ENCODE data around the gene SDR42E2. TPM values are rescaled to one million over a fixed set of nuclear protein-coding genes. Genes with fewer than 3 reads are reported as not detected.

Gene SDR42E2
- total RNA-seq, 1 donor from 2014 or later: not detected

DNA sequence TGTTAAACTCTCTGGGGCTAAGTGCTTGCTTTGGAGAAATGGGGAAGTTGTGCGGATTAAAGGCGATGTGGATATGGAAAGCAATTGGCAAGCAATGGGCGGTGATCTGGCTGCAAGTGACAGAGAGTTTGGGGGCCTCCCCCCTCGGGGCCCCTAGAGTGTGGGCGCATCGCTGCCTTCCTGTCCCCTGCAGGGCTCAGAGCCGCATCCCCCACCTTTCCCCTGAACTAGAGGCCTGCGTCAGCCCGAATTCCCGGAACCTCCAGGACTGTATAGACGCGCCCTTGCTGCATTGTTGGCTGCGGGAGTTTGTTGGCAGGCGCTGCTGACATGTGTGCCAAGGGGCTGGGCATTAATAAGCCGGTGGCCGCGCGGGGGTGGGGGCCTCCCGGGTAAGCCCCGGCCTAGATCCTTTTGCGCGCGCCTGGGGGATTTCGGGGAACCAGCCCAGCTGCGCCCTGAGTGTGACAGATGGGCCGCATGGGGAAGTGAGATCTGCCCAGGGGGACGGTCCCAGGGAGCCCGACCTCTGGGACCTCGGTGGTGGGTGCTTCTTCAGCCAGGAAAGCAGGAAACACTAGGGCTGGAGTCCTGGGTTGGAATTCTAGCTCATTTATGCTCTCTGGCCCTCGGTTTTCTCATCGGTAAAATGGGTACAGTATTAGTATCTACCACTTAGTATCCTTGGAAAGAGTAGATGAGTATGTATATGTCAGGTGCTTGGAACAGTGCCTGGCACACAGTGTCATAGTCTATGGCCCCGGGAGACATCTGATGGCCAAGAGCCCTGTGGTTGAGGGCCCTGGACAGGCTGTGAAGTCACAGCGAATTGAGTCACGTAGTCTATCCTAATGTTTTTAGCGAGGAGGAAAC lies 44.8 kb downstream of the SDR42E2 start:
- Histone ChIP-seq H3K4me1 (peaks cover 63% of the 10 kb centered on the region), H3K36me3 (no peaks in the 10 kb centered on the region), H3K4me3 (peak overlapping the region; percentile 78 to 88), H3K9me3 (no peaks in the 10 kb centered on the region), H3K27ac (peak overlapping the region; percentile 83), H3K27me3 (no peaks in the 10 kb centered on the region)
- TF ChIP-seq CTCF (IDR thresholded peaks at IDR 0.05): no peak
- TF ChIP-seq POLR2AphosphoS5 (IDR thresholded peaks at IDR 0.05; ENCODE audit: insufficient read depth in 1 of 2, low read depth in 1 of 2): peak in 1 of 2 donors; percentile 6
- intact Hi-C loops (cut with DNase I): loop anchor here (5.0 to 10.0 kb wide), 2 partner anchors 35 to 168 kb away; partner anchors contain the start of gene CDR2
- DNase-seq (ENCODE audit: extremely low spot score in 2 of 2): no peak

- H3K9me3 ChIP-seq: no peaks in the 10 kb centered on the region
- peak overlapping the region; percentile 83 for H3K27ac ChIP-seq
- H3K4me3 ChIP-seq: peak overlapping the region; percentile 78 to 88
- no peak for TF ChIP-seq POLR2A (IDR thresholded peaks at IDR 0.05)
- TF ChIP-seq CTCF (IDR thresholded peaks at IDR 0.05): no peak
- no peak for TF ChIP-seq POLR2AphosphoS5 (IDR thresholded peaks at IDR 0.05; ENCODE audit: insufficient read depth in 1 of 2, low read depth in 1 of 2)
- peaks cover 68% of the 10 kb centered on the region for H3K4me1 ChIP-seq
- no peaks in the 10 kb centered on the region for H3K36me3 ChIP-seq
- DNase-seq (ENCODE audit: extremely low spot score in 2 of 2): no peak
- no peaks in the 10 kb centered on the region for H3K27me3 ChIP-seq
- intact Hi-C loops (cut with DNase I): loop anchor here (5.0 to 10.0 kb wide), 2 partner anchors 34 to 167 kb away; partner anchors contain the start of gene CDR2
Measured at GRCh38 chr16:22207715-22208360, 45.5 kb downstream of the SDR42E2 start.

DNA sequence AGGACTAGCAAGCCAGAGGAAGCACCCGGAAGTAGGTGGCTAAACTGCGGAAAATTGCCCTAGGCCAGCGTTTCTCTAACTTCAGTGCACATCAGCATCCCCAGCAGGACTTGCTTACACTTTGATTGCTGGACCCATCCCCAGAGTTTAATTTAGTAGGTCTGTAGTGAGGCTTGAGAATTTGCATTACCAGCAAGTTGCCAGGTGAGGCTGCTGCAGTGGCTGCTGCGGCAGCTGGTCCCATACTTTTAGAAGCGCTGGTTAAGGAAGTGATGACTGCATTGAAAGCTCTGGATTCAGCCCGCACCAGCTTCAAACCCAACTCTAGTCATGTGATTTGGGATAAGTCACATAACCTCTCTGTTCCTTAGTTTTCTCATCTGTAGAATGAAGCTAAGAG lies 48.0 kb downstream of the SDR42E2 start:
- intact Hi-C loops (cut with DNase I): no loop called here
- no peaks in the 10 kb centered on the region for H3K27me3 ChIP-seq
- DNase-seq (ENCODE audit: extremely low spot score in 2 of 2): no peak
- peaks cover 71% of the 10 kb centered on the region for H3K4me1 ChIP-seq
- no peak for TF ChIP-seq POLR2A (IDR thresholded peaks at IDR 0.05)
- TF ChIP-seq POLR2AphosphoS5 (IDR thresholded peaks at IDR 0.05; ENCODE audit: insufficient read depth in 1 of 2, low read depth in 1 of 2): no peak
- TF ChIP-seq CTCF (IDR thresholded peaks at IDR 0.05): no peak
- no peaks in the 10 kb centered on the region for H3K9me3 ChIP-seq
- peak overlapping the region in 1 of 2 donors; percentile 14 for H3K4me3 ChIP-seq
- peaks cover 0 to 7% of the 10 kb centered on the region in 2 donors for H3K36me3 ChIP-seq
- H3K27ac ChIP-seq: peak overlapping the region; percentile 82

GRCh38 chr16:22210854-22211253 lies 48.5 kb downstream of the SDR42E2 start:
- Histone ChIP-seq H3K36me3 (peaks cover 0 to 7% of the 10 kb centered on the region in 2 donors), H3K4me1 (peaks cover 71% of the 10 kb centered on the region), H3K4me3 (peak overlapping the region in 1 of 2 donors; percentile 14), H3K27me3 (no peaks in the 10 kb centered on the region), H3K27ac (peak overlapping the region; percentile 82), H3K9me3 (no peaks in the 10 kb centered on the region)
- DNase-seq (ENCODE audit: extremely low spot score in 2 of 2): no peak
- TF ChIP-seq CTCF (IDR thresholded peaks at IDR 0.05) (no peak), POLR2A (IDR thresholded peaks at IDR 0.05) (no peak), POLR2AphosphoS5 (IDR thresholded peaks at IDR 0.05; ENCODE audit: insufficient read depth in 1 of 2, low read depth in 1 of 2) (no peak)
- intact Hi-C loops (cut with DNase I): no loop called here

All from vagina (tissue), 2 donors.